Hepatic stellate cell (primary cell): Measurements from ENCODE around the gene TXLNG.

Source experiments
- DNase-seq: peaks from one replicate; pipeline ENCODE4 v3.0.0; 2011; ENCODE audit warnings: low spot score

The TXLNG gene

DNA sequence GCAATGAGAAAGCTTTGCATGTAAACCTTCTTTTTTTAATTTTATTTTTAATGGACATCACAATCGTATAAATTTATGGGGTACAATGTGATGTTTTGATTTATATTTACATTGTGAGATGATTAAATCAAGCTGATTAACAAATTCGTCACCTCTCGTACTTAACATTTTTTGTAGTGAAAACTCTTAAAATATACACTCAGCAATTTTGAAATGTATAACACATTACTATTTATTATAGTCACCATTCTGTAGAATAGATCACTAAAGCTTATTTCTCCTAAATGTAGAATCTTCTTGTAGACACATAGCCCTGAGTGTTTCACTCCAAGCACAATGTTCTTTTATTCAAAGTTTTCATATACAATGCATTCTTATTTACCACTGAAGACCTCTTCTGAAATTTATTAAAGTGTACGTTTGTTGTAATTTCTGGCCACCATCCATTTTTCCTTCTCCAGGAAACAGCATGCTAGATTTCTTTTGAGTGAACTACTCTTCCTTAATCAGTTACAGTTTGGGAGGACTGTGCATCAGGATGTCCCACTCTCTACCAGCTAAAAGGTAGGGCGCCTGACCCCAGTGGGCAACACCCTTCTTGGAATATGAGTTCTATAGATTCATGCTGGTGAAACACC, 88.3 kb downstream of the TXLNG start:
- DNase-seq = no peak

DNA sequence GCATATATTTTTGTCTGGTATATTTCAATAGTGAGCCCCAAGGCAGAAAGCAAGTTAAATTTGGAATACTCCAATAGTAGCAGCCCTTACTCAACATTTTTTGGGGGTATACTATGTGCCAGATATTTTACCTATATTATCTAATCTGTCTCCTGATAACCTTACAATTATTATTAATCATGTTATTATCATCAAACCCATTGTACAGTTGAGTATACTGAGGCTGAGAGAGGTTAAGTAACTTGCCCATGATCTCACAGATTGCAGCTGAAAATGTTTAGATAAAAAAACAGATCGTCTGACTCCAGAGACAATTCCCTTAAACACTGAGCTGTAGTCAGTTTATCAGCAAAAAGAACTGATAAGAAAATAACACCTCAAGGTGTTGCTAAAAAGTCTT, 90.4 kb downstream of the TXLNG start:
- DNase-seq = no peak

DNA sequence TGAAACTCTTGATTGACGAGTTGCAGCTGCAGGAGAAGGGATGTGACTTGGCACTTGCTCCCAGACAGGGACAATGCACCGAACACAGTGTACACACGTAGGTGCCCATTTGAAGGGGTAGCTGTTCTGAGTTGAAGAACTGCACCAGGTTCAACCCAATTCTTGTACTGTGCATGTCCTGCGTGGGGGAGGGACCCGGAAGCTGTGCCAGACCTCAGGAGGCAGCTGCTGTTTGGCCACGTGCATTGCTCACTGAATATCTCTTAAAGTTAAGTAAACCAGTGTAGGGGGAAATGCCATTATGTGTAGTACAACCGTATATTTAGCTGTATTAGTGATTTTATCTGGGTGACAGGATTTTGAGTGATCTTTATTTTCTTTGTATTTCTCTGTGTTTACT, 95.9 kb downstream of the TXLNG start:
- DNase-seq = no peak

DNA sequence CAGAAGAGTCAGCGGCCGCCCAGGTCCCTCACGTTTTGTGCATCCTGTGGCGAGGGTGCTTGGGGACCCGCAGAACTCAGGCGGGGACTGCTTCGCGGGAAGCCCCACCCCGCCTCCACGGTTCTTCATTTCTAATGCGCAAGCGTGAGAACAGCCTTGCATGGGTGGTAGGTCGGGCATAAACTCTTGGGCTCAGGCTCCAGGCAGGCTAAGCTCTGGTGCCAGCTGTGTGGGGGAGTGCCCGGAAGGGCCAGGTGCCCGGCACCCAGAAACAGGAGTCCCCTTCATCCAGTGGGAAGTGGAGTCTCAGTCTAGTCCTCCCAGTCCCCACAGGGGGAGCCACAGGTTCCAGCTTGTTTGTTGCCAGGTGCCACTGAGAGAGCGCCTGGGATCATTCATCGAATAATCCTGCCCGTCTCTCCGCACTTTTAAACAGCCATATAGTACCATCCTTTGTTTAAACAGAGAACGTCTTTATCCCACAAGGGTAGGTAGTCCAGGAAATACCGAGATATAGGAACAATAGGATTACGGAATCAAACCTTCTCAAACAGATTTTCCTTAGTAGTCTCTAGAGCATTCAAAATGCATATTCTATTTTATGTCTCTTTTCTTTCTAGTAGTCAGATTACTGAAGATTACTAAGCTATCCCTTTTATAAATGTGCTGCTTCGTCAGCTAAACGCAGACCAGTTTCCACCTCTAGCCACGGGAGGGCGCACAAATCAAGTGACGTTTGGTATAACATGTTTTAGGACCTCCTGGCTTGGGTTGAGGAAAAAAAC, 96.6 kb downstream of the TXLNG start:
- peak; percentile 44 for DNase-seq

DNA sequence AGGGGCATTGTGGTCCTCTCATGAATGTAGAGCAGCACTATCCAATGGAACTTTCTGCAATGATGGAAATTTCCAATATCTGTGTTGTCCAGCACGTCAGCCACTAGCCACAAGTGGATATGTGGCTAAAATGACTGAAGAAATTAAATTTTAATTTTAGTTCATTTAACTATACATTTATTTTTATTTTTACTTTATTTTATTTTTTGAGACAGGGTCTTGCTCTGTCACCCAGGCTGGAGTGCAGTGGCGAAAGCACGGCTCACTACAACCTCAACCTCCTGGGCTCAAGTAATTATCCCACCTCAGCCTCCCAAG, 97.2 kb downstream of the TXLNG start:
- DNase-seq = no peak

DNA sequence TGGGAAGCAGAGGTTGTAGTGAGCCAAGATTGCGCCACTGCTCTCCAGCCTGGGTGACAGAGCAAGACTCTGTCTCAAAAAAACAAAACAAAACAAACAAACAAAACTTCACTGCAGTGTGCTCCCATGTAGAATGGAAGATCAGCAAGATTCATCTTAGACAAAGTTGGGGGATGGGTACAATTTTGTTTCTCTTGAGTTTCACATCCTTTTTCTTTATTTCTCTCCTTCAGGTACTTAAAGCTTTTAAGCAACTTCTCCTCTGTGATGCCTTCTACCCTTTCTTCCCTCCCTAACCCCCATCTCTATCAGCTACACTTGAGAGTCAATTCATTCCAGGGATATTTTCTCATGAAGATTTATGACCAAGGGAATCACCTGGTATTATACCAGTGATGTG, 99.4 kb downstream of the TXLNG start:
- no peak for DNase-seq

DNA sequence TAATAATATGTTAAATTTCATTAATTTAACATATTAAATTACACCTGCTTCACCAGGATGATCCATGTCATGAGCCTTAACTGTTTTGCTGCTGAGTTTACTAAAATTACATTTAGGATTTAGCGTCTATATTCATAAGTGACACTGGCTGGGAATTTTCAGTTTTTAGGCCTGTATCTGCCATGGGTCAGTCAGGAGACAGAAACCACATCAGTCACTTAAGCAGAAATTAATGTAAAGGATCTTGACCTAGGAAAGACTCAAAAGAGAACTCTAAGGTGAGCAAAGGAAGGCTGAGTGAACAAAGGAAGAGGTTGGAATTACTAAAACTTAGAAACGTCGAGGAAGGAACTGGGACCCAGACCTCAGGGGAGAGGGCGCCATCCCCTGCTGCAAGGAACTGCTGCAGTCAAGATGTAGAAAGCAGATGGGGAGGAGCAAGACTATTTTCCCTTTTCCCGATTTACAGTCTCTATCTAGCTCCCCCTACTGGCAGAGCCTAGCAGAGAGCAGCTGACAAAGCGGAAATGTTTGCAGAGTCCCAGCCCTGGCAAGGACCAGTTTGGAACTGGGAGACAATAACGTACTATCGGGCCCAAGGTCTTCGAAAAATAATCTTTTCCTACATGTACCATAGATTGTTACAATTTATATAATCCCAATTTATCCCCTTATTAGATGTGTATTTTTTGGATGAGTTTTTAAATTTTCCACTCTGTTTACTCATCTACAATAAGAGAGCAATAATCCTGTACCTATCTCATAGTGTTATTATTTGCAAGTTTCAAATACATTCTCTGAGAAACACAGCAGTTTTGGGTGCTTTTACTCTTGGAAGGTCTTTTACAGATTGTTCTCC, 106.5 kb downstream of the TXLNG start:
- peak; percentile 66 for DNase-seq
